Neural crest cell (in vitro differentiated cells): ENCODE measurements around the gene HS6ST1. TPM values are rescaled to one million over a fixed set of nuclear protein-coding genes. Genes with fewer than 3 reads are reported as not detected.

Experiments
- DNase-seq: peaks from one replicate; pipeline ENCODE4 v3.0.0; 2021; ENCODE audit warnings: low read depth, mixed read lengths, low spot score
- H3K27ac Mint-ChIP-seq: one replicate; pipeline ENCODE4 v1.8.0; 2021; ENCODE audit warnings: mild to moderate bottlenecking, mixed read lengths; ENCODE audit not compliant: unreplicated experiment
- H3K27me3 Mint-ChIP-seq: 2 replicates; pipeline ENCODE4 v1.8.0; 2021; ENCODE audit warnings: low read depth, mild to moderate bottlenecking, mixed read lengths
- H3K36me3 Mint-ChIP-seq: 2 replicates; pipeline ENCODE4 v1.8.0; 2021; ENCODE audit warnings: low read depth, mild to moderate bottlenecking, mixed read lengths
- H3K4me1 Mint-ChIP-seq: 2 replicates; pipeline ENCODE4 v1.8.0; 2021; ENCODE audit warnings: mixed read lengths
- H3K4me3 Mint-ChIP-seq: one replicate; pipeline ENCODE4 v1.8.0; 2021; ENCODE audit warnings: mild to moderate bottlenecking, mixed read lengths
- H3K9me3 Mint-ChIP-seq: 2 replicates; pipeline ENCODE4 v1.8.0; 2021; ENCODE audit warnings: mixed read lengths
- total RNA-seq: library from RNA; stranded (reverse); gene quantifications from 2 replicates; pipeline ENCODE4 v1.2.1, GENCODE V29; 2021
- TF ChIP-seq, protein P1 (sequence below): fragments of 200-600 bp; sonication (generic); conservative IDR thresholded peaks from 2 replicates; pipeline ENCODE4 v1.5.0; 2021; ENCODE audit warnings: antibody characterized with exemption, mild to moderate bottlenecking

HS6ST1 gene
- total RNA-seq, 1 donor from 2014 or later: 39.8 TPM

DNA sequence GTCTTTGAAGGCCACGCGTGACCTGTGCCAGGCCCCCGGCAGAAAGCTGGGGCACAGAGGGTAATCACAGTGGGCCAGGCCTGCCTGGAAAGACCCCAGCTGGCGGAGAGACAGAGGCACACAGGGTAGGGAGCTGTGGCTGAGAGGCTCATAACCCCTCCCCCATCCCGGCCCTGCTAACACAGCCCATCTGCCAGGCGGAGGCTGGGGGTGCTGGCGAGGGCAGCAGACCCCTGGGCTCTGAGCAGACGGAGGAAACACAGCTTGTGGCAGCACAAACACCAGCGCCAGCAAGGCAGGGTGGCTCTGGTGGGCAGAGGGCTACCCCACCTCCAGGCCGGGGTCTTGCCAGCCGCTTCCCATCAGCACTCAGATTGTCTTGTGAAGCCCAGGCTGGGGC is 19.0 kb downstream of the HS6ST1 start:
- Mint-ChIP-seq H3K36me3 (peaks cover 10% of the 10 kb centered on the region), H3K27me3 (no peaks in the 10 kb centered on the region), H3K9me3 (no peaks in the 10 kb centered on the region), H3K4me3 (no peak overlapping the region), H3K27ac (no peak overlapping the region), H3K4me1 (peaks cover 11% of the 10 kb centered on the region)
- no peak for DNase-seq
- TF ChIP-seq, protein P1, sequence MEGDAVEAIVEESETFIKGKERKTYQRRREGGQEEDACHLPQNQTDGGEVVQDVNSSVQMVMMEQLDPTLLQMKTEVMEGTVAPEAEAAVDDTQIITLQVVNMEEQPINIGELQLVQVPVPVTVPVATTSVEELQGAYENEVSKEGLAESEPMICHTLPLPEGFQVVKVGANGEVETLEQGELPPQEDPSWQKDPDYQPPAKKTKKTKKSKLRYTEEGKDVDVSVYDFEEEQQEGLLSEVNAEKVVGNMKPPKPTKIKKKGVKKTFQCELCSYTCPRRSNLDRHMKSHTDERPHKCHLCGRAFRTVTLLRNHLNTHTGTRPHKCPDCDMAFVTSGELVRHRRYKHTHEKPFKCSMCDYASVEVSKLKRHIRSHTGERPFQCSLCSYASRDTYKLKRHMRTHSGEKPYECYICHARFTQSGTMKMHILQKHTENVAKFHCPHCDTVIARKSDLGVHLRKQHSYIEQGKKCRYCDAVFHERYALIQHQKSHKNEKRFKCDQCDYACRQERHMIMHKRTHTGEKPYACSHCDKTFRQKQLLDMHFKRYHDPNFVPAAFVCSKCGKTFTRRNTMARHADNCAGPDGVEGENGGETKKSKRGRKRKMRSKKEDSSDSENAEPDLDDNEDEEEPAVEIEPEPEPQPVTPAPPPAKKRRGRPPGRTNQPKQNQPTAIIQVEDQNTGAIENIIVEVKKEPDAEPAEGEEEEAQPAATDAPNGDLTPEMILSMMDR: no peak

DNA sequence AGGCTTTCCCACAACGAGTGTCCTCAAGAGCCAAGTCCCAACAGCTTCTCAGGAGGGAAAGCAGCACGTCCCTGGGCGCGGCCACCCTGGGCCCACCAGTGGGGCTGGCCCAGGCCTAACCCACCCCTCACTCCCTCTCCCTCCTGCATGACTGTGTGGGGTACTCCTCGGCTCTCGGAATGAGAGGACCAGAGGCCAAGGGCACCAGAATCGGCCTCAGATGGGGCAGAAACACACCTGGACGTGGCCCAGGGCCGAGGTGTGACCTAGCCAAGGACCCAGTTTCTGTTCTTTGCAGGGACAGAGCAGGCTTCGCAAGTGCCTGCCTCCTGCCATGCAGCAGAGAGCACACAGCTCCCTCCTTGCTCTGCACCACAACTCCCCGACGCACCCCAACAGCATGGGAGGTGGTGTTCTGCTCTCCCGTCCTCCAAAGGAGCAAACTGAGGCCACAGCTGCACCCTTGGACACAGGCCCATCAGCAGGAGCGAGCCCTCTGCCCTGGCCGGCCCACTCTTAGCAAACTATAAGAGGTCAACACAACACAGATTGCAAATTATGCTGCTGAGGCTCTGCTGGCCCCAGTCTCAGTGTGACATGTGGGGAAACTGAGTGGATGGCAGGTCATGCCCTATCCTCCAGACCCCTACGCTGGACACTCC is 19.7 kb downstream of the HS6ST1 start:
- peaks cover 10% of the 10 kb centered on the region for H3K36me3 Mint-ChIP-seq
- no peak overlapping the region for H3K4me3 Mint-ChIP-seq
- peaks cover 14% of the 10 kb centered on the region for H3K4me1 Mint-ChIP-seq
- peak overlapping the region; percentile 81 for H3K27ac Mint-ChIP-seq
- H3K9me3 Mint-ChIP-seq: no peaks in the 10 kb centered on the region
- no peaks in the 10 kb centered on the region for H3K27me3 Mint-ChIP-seq
- TF ChIP-seq, protein P1: no peak
- DNase-seq: no peak

DNA sequence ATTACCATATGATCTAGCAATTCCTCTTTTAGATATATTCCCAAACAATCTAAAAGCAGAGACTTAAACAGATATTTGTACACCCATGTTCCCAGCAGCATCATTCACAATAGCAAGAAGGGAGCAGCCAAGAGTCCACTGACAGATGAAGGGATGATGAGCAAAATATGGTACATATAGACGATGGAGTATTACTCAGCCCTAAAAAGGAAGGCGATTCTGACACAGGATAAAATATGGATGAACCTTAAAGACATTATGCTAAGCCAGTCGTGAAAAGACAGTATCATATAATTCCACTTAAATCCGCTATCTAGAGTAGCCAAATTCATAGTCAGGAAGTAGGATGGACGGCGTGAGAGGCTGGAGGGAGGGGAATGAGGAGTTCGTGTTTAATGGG is 20.4 kb downstream of the HS6ST1 start:
- no peak overlapping the region for H3K27ac Mint-ChIP-seq
- no peaks in the 10 kb centered on the region for H3K27me3 Mint-ChIP-seq
- H3K4me3 Mint-ChIP-seq: no peak overlapping the region
- TF ChIP-seq, protein P1: no peak
- DNase-seq: no peak
- H3K9me3 Mint-ChIP-seq: no peaks in the 10 kb centered on the region
- peaks cover 13% of the 10 kb centered on the region for H3K4me1 Mint-ChIP-seq
- H3K36me3 Mint-ChIP-seq: peaks cover 10% of the 10 kb centered on the region

DNA sequence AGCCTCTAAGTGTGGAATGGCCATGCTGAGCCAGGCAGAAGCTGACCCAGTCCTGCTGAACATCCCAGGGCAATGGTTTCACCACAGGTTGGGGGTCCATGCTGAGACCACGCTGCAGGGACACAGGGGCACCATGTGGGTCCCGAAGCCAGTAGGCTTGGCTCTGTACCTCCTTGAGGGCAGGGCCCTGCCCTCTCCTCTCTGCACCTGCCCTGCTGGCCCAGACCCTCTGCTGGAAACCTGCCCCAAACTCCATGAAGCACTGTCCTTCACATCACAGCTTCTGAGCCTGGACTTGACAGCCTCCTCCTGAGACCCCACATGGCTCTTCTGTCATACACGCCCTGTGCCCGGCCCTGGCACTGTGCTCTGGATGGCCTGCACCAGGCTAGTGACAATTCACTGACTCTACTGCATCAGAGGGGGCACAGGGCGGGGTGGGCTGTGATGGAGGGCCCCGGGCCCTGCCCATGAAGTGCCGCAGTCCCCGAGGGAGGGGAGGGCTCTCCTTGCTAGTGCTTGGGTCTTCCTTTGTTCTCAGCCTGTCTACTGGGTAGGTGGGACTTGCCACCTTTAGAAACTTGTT is 24.7 kb downstream of the HS6ST1 start:
- Mint-ChIP-seq H3K27ac (no peak overlapping the region), H3K4me3 (no peak overlapping the region)
- DNase-seq: no peak

DNA sequence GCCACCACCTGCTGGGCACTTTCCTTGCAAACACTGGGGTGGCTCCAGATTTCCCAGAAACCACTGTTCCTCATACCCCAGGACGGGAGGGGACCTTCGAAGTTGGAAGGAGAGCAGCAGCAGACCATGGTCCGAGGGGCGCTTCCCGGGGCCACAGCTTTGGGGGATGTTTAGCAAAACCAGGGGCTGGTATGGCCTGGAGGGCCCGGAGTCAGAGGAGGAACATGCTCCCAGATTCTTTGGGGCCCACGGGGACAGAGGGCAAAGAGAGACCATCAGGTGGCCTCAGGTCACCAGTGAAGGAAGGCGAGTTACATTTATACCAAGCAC is 25.3 kb downstream of the HS6ST1 start:
- TF ChIP-seq, protein P1: no peak
- no peak overlapping the region for H3K27ac Mint-ChIP-seq
- peaks cover 14% of the 10 kb centered on the region for H3K4me1 Mint-ChIP-seq
- no peak for DNase-seq
- H3K9me3 Mint-ChIP-seq: no peaks in the 10 kb centered on the region
- H3K27me3 Mint-ChIP-seq: no peaks in the 10 kb centered on the region
- peaks cover 11% of the 10 kb centered on the region for H3K36me3 Mint-ChIP-seq
- H3K4me3 Mint-ChIP-seq: no peak overlapping the region

More for the DNA sequence above, 24.7 kb downstream of the HS6ST1 start:
- Mint-ChIP-seq H3K36me3 (peaks cover 13% of the 10 kb centered on the region), H3K4me1 (peaks cover 14% of the 10 kb centered on the region), H3K9me3 (no peaks in the 10 kb centered on the region), H3K27me3 (no peaks in the 10 kb centered on the region)
- TF ChIP-seq, protein P1: no peak
